Stimulated activated naive CD8-positive, alpha-beta T cell treated with anti-CD3 and anti-CD28 coated beads, Interleukin-15, amount 100 ng/mL, for 72 hours (primary cell): Measurements from ENCODE around the gene MYNN.

Source experiments
- ATAC-seq: fragments of 150-1000 bp; cut with Tn5 transposase; 2 replicates; pipeline ENCODE4 v1.10.0; 2021; ENCODE audit warnings: mild to moderate bottlenecking, moderate library complexity
- DNase-seq, 2 donors: peaks; one replicate each; pipeline ENCODE4 v3.0.0; 2021 to 2022
- H3K27ac Mint-ChIP-seq, 2 donors: one replicate each; pipeline ENCODE4 v1.8.0; 2022; ENCODE audit warnings: mild to moderate bottlenecking in 2 of 2, mixed read lengths in 2 of 2, moderate library complexity in 2 of 2
- H3K27me3 Mint-ChIP-seq: one replicate; pipeline ENCODE4 v1.8.0; 2022; ENCODE audit warnings: mixed read lengths
- H3K4me1 Mint-ChIP-seq: one replicate; pipeline ENCODE4 v1.8.0; 2022; ENCODE audit warnings: mild to moderate bottlenecking, mixed read lengths
- H3K4me3 Mint-ChIP-seq, 2 donors: one replicate each; pipeline ENCODE4 v1.8.0; 2022; ENCODE audit warnings: mild to moderate bottlenecking in 2 of 2, mixed read lengths in 2 of 2, moderate library complexity in 1 of 2
- H3K9me3 Mint-ChIP-seq, 2 donors: one replicate each; pipeline ENCODE4 v1.8.0; 2022; ENCODE audit warnings: mixed read lengths in 2 of 2

MYNN gene

DNA sequence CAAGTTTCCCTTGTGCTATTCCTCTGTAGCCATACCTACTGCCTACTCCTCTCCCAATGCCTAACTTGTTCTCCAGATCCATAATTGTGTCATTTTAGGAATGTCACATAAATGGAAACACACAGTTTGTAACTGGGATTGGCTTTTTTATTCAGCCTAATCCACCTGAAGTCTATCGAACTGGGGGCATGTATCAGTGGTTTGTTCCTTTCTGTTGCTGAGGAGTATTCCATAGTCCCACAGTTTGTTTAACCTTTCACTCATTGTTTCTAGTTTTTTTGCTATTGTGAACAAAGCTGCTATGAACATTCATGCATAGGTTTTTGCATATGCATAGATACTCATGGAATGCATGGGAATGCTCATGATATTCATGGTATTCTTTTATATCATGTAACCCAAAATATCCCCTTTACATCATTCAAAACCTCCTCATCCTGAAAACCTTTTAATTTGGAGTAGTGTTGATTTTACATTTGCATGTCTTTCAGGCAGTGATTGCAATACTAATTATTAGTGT lies 65.4 kb downstream of the MYNN start:
- no peaks in the 10 kb centered on the region for H3K4me1 Mint-ChIP-seq
- no peak overlapping the region for H3K4me3 Mint-ChIP-seq
- no peak for ATAC-seq
- no peak for DNase-seq
- H3K27me3 Mint-ChIP-seq, result peaks cover 8% of the 10 kb centered on the region
- H3K27ac Mint-ChIP-seq, result no peak overlapping the region
- no peaks in the 10 kb centered on the region for H3K9me3 Mint-ChIP-seq
